ES-I3 (cell line): Measurements from ENCODE around the gene C7orf25.
A peak's percentile ranks its signal among the peaks of the same experiment; 100 is the strongest.
"Not testable (repeated sequence)": the region's sequence is repeated elsewhere in the genome, so short reads cannot be mapped to it uniquely, and the experiment has no call there.

Experiments
- H3K36me3 ChIP-seq: 2 replicates; pipeline ENCODE4 v1.6.1; 2013; ENCODE audit warnings: mild to moderate bottlenecking, low read length, control low read depth, moderate library complexity; ENCODE audit not compliant: insufficient read depth
- H3K4me1 ChIP-seq: 2 replicates; pipeline ENCODE4 v1.6.1; 2013; ENCODE audit warnings: mild to moderate bottlenecking, control low read depth, low read length; ENCODE audit not compliant: insufficient read depth
- H3K9ac ChIP-seq: 2 replicates; pipeline ENCODE4 v1.6.1; 2013; ENCODE audit warnings: low read depth, mild to moderate bottlenecking, low read length, moderate library complexity
- H3K9me3 ChIP-seq: 2 replicates; pipeline ENCODE4 v1.6.1; 2013; ENCODE audit warnings: mild to moderate bottlenecking, low read length, moderate library complexity; ENCODE audit not compliant: control insufficient read depth, insufficient read depth

The C7orf25 gene

DNA sequence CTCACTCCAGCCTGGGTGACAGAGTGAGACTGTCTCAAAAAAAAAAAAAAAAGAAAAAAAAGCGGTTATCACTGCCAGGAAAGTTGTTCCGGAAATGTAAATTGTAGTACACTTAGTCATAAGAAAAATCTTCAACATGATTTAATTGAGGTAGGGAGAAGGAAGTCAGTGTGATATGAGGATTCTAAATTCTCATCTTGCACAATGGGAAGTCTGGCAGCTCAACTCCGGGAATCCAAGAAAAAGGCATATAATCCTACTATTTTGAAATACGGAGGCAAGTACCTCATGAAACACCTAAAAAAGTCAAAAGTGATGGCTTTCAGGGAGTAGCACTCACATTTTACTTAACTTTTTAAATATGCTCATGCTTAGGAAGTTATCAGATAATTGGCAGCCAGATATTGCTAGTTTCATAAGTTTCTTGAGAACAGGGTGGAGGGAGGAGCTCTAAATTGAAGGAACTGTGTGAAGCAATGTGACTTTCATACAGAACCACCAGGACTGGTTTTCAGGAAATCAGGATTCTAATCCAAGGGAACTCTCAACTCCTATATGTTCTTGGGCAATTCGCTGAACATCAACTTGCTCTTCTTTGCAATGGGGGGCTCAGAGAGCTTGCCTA is 2.7 kb upstream of the C7orf25 start:
- no peak overlapping the region for H3K9ac ChIP-seq
- peaks cover 13% of the 10 kb centered on the region for H3K4me1 ChIP-seq
- peaks cover 6% of the 10 kb centered on the region; the same call in 1 of the 2 replicates for H3K36me3 ChIP-seq
- H3K9me3 ChIP-seq = no peaks in the 10 kb centered on the region

- H3K4me1 ChIP-seq = peaks cover 13% of the 10 kb centered on the region
- 0 out of 2 replicates have a peak, but pooled peaks cover 2% of the 10 kb centered on the region for H3K36me3 ChIP-seq
- H3K9ac ChIP-seq = no peak overlapping the region
- no peaks in the 10 kb centered on the region for H3K9me3 ChIP-seq
These were observed 2.1 kb upstream of the C7orf25 start for GRCh38 chr7:42914009-42914408.

DNA sequence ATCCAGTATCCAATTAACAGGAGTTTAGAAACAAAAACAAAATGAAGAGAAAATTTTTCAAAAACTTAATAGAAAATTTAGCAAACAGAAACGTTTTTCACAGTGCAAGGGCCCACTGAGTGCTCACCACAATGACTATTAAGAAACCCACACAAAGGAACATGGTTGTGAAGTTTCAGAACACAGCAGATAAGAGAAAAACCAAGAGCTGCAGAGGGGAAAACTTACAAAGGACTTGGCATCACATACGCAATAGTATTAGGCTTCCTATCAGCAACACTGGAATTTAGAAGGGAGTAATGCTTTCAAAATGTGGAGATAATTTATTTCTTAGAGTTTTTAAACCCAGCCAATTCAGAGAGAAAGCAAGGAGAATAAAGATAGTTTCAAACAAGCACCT is 1.7 kb upstream of the C7orf25 start:
- H3K36me3 ChIP-seq = 0 out of 2 replicates have a peak, but pooled peaks cover 2% of the 10 kb centered on the region
- no peaks in the 10 kb centered on the region for H3K9me3 ChIP-seq
- H3K4me1 ChIP-seq = peaks cover 13% of the 10 kb centered on the region
- no peak overlapping the region for H3K9ac ChIP-seq

DNA sequence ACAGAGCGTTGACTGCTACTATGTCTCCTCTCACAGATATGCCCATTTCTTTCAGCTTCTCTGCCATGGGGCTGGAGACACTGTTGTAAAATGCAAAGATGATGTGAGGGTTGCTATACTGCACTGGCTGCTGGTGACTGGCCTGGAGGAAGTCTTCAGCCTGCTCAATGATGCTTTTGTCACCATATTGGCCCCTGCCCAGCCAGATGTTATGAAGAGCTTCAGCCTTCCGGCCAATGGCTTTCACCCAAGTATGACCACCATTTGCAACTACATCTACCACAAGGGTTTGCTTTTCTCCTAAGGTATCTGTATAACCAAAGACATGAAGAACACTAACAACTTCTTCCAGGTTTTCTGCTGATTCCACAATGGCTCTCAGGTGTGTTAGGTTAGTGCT is 1.6 kb downstream of the C7orf25 start:
- Histone ChIP-seq H3K36me3 (0 out of 2 replicates have a peak, but pooled peaks cover 2% of the 10 kb centered on the region), H3K9me3 (no peaks in the 10 kb centered on the region), H3K9ac (no peak overlapping the region), H3K4me1 (peaks cover 13% of the 10 kb centered on the region)

DNA sequence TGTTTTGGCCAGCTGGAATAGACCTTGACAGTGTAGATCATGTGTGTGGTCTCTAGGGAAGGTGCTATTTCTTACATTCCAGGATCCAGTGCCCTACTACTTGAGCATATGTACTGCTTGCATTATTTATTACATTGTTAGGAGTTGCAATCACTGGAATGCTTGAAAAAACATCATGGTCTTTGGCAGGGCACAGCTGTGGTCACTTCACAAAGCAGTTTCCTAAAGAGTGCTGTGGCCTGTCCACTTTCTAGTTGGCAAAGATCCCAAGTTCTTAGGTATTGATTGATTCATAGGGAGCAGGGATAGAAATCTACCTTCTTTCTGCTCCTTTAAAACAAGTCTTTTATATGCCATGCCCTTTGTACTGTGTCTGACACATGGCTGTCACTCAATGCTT is 4.6 kb downstream of the C7orf25 start:
- no peaks in the 10 kb centered on the region for H3K9me3 ChIP-seq
- H3K9ac ChIP-seq = no peak overlapping the region
- H3K36me3 ChIP-seq = no peaks in the 10 kb centered on the region
- H3K4me1 ChIP-seq = peaks cover under 1% of the 10 kb centered on the region; the same call in 1 of the 2 replicates

DNA sequence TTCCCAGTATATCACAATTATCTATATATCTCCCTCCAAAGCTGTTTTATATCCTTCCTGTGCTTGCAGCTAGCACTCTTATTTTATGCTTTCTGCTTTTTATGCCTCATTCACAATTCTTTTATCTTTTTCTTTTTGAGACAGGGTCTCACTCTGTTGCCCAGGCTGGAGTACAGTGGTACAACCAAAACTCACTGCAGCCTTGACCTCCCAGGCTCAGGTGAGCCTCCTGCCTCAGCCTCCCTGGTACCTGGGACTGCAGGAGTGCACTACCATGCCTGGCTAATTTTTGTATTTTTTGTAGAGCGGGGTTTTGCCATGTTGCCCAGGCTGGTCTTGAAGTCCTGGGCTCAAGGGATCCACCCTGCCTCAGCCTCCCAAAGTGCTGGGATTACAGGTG is 5.7 kb downstream of the C7orf25 start:
- Histone ChIP-seq H3K4me1 (no peaks in the 10 kb centered on the region; the same call in 1 of the 2 replicates), H3K9me3 (no peaks in the 10 kb centered on the region), H3K36me3 (no peaks in the 10 kb centered on the region), H3K9ac (no peak overlapping the region)

DNA sequence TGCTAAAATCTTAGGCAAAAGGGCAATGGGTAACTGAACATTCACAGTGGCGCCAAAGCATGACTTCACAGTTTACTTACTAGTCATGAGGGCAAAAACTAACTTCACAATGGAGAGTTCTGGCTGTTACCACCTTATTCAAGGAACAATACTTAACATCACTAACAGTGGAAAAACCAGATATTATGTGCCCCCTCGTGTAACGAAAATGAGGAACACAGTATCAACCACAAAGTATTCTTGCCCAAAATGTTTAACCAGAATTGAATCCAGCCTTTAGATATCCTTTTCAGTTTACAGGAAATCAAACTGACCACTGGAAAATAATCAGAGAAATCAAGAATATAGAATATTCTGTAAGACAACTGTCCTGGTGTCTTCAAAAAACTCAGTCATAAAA is 9.5 kb downstream of the C7orf25 start:
- no peaks in the 10 kb centered on the region for H3K4me1 ChIP-seq

DNA sequence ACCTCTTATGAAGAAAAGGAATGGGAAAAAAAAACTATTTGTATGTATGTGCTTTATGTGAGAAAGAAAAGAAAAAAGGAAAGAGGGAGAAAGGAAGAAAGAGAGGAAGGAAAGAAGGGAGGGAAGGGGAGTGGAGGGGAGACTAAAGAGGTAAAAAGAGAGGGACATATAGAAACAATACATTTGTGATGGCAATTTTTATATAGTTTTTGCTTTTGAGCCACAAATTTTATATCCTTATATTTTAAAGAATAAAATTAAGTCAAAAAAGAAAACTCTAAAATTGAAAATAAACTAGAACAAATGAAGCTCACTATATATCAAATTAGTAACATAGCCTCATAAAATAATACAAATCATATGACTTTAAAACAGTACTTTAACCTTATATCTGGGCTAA is 11.0 kb downstream of the C7orf25 start:
- no peaks in the 10 kb centered on the region for H3K36me3 ChIP-seq

More for the DNA sequence above, 9.5 kb downstream of the C7orf25 start:
- Histone ChIP-seq H3K9ac (no peak overlapping the region), H3K9me3 (no peaks in the 10 kb centered on the region), H3K36me3 (no peaks in the 10 kb centered on the region)

DNA sequence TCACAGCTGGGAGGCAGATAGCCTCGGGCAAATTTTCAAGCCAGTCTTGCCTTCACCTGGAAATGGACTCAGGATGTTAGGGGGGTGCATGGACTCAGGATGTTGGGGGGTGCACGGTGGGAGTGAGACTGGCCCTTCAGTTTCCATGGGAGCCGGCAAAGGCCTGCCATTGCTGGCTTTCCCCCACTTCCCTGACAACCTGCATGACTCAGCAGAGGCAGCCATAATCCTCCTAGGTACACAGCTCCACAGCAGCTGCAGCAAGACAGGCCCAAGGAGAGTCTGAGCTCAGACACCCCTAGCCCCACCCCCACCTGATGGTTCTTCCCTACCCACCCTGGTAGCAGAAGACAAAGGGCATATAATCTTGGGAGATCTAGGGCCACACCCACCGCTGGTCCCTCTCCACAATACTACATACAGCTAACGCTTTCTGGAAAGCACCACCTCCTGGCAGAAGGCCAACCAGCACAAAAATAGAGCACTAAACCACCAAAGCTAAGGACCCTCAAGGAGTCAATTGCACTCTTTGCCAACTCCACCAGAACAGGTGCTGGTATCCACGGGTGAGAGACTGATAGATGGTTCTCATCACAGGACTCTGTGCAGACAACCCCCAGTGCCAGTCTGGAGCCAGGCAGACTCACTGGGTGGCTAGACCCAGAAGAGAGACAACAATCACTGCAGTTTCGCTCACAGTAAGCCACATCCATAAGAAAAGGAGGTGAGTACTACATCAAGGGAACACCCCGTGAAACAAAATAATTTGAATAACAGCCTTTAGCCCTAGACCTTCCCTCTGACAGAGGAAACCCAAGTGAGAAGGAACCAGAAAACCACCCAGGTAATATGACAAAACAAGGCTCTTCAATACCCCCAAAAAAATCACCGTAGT is 18.3 kb downstream of the C7orf25 start:
- Histone ChIP-seq H3K9me3 (no peaks in the 10 kb centered on the region; the same call in 1 of the 2 replicates), H3K9ac (no peak overlapping the region; the same call in none of the 2 replicates), H3K4me1 (peaks cover 14% of the 10 kb centered on the region; the same call in 1 of the 2 replicates), H3K36me3 (no peaks in the 10 kb centered on the region)

More for the DNA sequence above, 11.0 kb downstream of the C7orf25 start:
- Histone ChIP-seq H3K9me3 (no peaks in the 10 kb centered on the region), H3K4me1 (no peaks in the 10 kb centered on the region), H3K9ac (no peak overlapping the region)

GRCh38 chr7:42886893-42887505 is 24.9 kb downstream of the C7orf25 start:
- H3K9ac ChIP-seq = peak overlapping the region; percentile 76; the same call in 1 of the 2 replicates
- H3K36me3 ChIP-seq = peaks cover 5% of the 10 kb centered on the region; the same call in 1 of the 2 replicates
- peaks cover 8% of the 10 kb centered on the region; the same call in 1 of the 2 replicates for H3K4me1 ChIP-seq
- H3K9me3 ChIP-seq = no peaks in the 10 kb centered on the region; the same call in 1 of the 2 replicates

GRCh38 chr7:42886129-42886528 is 25.7 kb downstream of the C7orf25 start:
- H3K4me1 ChIP-seq = peaks cover 8% of the 10 kb centered on the region; the same call in 1 of the 2 replicates
- H3K9me3 ChIP-seq = no peaks in the 10 kb centered on the region; the same call in 1 of the 2 replicates

DNA sequence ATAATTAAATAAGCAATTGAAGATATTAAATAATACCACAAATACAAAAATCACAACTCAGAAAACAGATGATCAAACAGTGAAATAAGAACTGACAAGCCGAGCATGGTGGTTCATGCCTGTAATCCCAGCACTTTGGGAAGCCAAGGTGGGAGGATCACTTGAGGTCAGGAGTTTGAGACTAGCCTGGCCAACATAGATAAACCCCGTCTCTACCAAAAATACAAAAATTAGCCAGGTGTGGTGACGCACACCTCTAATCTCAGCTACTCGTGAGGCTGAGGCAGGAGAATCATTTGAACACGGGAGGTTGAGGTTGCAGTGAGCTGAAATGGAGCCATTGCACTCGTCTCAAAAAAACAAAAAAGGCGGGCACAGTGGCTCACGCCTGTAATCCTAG is 26.7 kb downstream of the C7orf25 start:
- not testable (repeated sequence) for H3K9me3 ChIP-seq, H3K36me3 ChIP-seq, H3K9ac ChIP-seq, H3K4me1 ChIP-seq

More at GRCh38 chr7:42886129-42886528, 25.7 kb downstream of the C7orf25 start:
- Histone ChIP-seq H3K9ac (no peak overlapping the region), H3K36me3 (peaks cover 5% of the 10 kb centered on the region; the same call in 1 of the 2 replicates)

DNA sequence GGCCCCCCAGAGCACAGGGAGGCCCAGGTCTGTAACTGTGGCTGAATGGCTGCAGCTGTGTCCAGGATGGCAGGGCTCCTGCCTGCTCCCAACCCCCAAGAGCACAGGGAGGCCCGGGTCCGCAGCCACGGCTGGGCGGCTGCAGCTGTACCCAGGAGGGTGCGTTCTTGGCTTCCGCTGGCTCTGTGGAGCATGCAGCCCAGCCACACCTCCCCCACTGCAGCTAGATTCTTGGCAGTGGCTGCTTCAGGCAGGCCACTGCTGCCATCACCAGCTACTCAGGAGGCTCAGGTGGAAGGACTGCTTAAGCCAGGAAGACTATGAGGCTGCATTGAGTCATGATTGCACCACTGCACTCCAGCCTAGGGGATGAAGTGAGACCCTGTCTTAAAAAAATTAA is 27.9 kb downstream of the C7orf25 start:
- no peak overlapping the region for H3K9ac ChIP-seq
- H3K9me3 ChIP-seq = peaks cover 2% of the 10 kb centered on the region; the same call in 1 of the 2 replicates
- H3K4me1 ChIP-seq = peaks cover 8% of the 10 kb centered on the region; the same call in 1 of the 2 replicates
- peaks cover 5% of the 10 kb centered on the region; the same call in 1 of the 2 replicates for H3K36me3 ChIP-seq

GRCh38 chr7:42880392-42880791 is 31.5 kb downstream of the C7orf25 start:
- Histone ChIP-seq H3K9ac (no peak overlapping the region), H3K9me3 (peaks cover 2% of the 10 kb centered on the region; the same call in 1 of the 2 replicates), H3K4me1 (no peaks in the 10 kb centered on the region), H3K36me3 (peaks cover 5% of the 10 kb centered on the region)
